Measurements from ENCODE around the gene PARM1.
A peak's percentile ranks its signal among the peaks of the same experiment; 100 is the strongest.

PARM1 gene

GRCh38 chr4:74964311-74964710 lies 31.4 kb downstream of the PARM1 start:
- no peak for DNase-seq (ENCODE audit: low spot score)
- no peak for TF ChIP-seq CTCF (IDR thresholded peaks at IDR 0.05)
- Histone ChIP-seq H3K27ac (no peak overlapping the region), H3K4me3 (no peak overlapping the region)

GRCh38 chr4:74967324-74967723 lies 34.4 kb downstream of the PARM1 start:
- DNase-seq (ENCODE audit: low spot score): no peak
- peak overlapping the region; percentile 56 to 61 for H3K27ac ChIP-seq
- H3K4me3 ChIP-seq: no peak overlapping the region
- no peak for TF ChIP-seq CTCF (IDR thresholded peaks at IDR 0.05)

DNA sequence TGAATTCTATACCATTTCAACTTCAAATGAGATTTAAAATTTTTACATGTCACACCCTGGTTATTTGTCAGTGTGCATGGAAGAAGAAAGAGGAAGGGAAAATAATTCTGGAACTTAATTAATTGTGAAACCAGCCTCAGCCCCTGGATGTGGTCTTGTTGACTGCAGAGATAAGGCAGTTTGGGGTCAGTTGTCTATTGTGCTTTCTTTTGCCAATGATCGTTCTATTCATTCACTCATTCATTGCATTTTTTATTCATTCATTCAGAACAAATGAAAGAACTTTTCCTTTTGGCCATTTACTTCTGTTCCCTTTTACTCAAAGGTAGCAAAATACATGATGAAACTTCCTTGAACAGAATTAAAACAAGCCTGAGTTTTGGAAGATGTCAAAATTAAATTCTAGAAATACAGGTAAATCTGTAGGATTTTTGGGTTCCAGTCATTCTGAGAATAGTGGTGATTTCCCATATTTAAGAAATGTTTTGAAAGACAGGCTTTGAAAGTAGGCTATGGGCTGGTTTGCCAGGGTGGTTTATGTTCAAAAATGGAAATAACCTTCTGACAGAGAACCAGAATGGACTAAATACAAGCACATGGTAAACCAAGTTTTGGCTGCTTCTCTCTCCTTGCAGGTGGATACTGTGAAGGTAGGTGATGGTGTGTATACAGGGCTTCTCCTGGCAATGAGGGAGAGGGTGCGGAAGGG lies 35.7 kb downstream of the PARM1 start:
- H3K27ac ChIP-seq: peak overlapping the region; percentile 4 to 56
- no peak overlapping the region for H3K4me3 ChIP-seq
- TF ChIP-seq CTCF (IDR thresholded peaks at IDR 0.05): no peak
- DNase-seq (ENCODE audit: low spot score): no peak

- peak overlapping the region; percentile 30 to 56 for H3K27ac ChIP-seq
- peak; percentile 23 for TF ChIP-seq CTCF (IDR thresholded peaks at IDR 0.05)
- DNase-seq (ENCODE audit: low spot score): no peak
Observed at GRCh38 chr4:74969507-74970474, 36.9 kb downstream of the PARM1 start.

GRCh38 chr4:74970577-74970976 lies 37.7 kb downstream of the PARM1 start:
- DNase-seq (ENCODE audit: low spot score): no peak
- Histone ChIP-seq H3K4me3 (no peak overlapping the region), H3K27ac (peak overlapping the region; percentile 30 to 45)
- no peak for TF ChIP-seq CTCF (IDR thresholded peaks at IDR 0.05)

More at GRCh38 chr4:74969507-74970474, 36.9 kb downstream of the PARM1 start:
- H3K4me3 ChIP-seq: no peak overlapping the region

DNA sequence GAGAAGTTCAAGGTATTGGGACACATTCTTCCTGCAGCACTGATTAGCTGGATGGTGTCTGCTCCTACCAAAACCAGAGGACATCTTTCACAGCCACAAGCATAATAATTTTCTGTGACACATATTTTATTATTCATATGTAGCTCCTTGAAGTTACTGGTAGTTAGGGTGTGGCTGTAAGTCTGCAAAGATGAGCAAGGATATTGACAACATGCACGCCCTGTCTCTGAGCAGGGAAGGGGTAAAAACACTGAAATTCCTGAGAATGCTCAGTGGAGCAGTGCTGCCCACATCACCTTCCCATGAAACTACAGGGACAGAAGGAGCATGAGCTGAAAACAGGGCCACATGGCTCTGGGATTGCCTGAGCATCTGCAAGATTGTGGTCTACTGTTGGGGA lies 38.9 kb downstream of the PARM1 start:
- TF ChIP-seq CTCF (IDR thresholded peaks at IDR 0.05): no peak
- no peak overlapping the region for H3K4me3 ChIP-seq
- no peak for DNase-seq (ENCODE audit: low spot score)
- no peak overlapping the region for H3K27ac ChIP-seq
